K562 (cell line): ENCODE data around the gene DBET. TPM values are rescaled to one million over a fixed set of nuclear protein-coding genes. Genes with fewer than 3 reads are reported as not detected.
"Not testable (repeated sequence)": the region's sequence is repeated elsewhere in the genome, so short reads cannot be mapped to it uniquely, and the experiment has no call there.

Source experiments
- ATAC-seq: fragments of 200-7000 bp; cut with Tn5 transposase; 3 replicates; pipeline ENCODE4 v1.9.1; 2020; ENCODE audit warnings: moderate library complexity
- BruUV-seq: library from RNA; stranded (reverse); fragments of 400-500 nt; replicated peaks from 2 replicates; lab custom pipeline; 2021; lab: Mats Ljungman, UMichigan
- CTCF ChIA-PET: fragments of 300-600 bp; formaldehyde crosslinking; extraction: SDS; loops from one replicate; lab custom pipeline; 2021; ENCODE audit warnings: low intra/inter-chr PET ratio; lab: Yijun Ruan, JAX
- POLR2A ChIA-PET: fragments of 300-600, 350-650 bp; sonication (Branson Sonifier 250); formaldehyde crosslinking; extraction: SDS; loops from one replicate; lab custom pipeline; 2021; ENCODE audit warnings: antibody characterized with exemption, inconsistent platforms; lab: Yijun Ruan, JAX
- DNase-seq, 4 experiments: peaks; one replicate each; pipeline versions ENCODE4 v3.0.0 to v3.0.0-alpha.2; 2011 to 2018; ENCODE audit warnings: low spot score in 3 of 4, mixed read lengths in 3 of 4; ENCODE audit errors: extremely low read depth in 1 of 4
- FAIRE-seq: peaks from 2 replicates; lab custom pipeline; 2011; peaks lifted over from hg19 to GRCh38; lab: Jason Lieb, UNC
- H2AFZ ChIP-seq: 2 replicates; pipeline ENCODE4 v1.6.0; 2011; ENCODE audit warnings: low read depth, low read length, control low read depth, inconsistent platforms
- H3K27ac ChIP-seq: fragments of 200-600 bp; 3 replicates; pipeline ENCODE4 v1.8.0; 2011; ENCODE audit warnings: low read depth, mild to moderate bottlenecking, control low read depth, inconsistent platforms, low read length, moderate library complexity, mixed read lengths; ENCODE audit errors: extremely low read depth
- H3K27me3 ChIP-seq, 2 experiments: fragments of 300-600 bp in 1 of 2; 2 replicates in 1 of 2; 3 replicates in 1 of 2; pipeline versions ENCODE4 v1.6.0 to v1.8.0; 2011; ENCODE audit warnings: inconsistent platforms in 2 of 2, low read length in 2 of 2, mild to moderate bottlenecking in 1 of 2, mixed read lengths in 1 of 2, moderate library complexity in 1 of 2; ENCODE audit not compliant: control insufficient read depth in 2 of 2, insufficient read depth in 2 of 2
- H3K36me3 ChIP-seq: fragments of 300-600 bp; 3 replicates; pipeline ENCODE4 v1.8.0; 2011; ENCODE audit warnings: mild to moderate bottlenecking, low read length, inconsistent platforms; ENCODE audit not compliant: control insufficient read depth, insufficient read depth
- H3K4me1 ChIP-seq, 2 experiments: fragments of 200-600 bp in 1 of 2; replicated peaks in 1 of 2; 2 replicates in 1 of 2; 3 replicates in 1 of 2; pipeline versions ENCODE4 v1.5.1 to v1.8.0; 2011; ENCODE audit warnings: inconsistent platforms in 2 of 2, low read length in 2 of 2, mild to moderate bottlenecking in 1 of 2, mixed read lengths in 1 of 2, moderate library complexity in 1 of 2; ENCODE audit not compliant: control insufficient read depth in 2 of 2, insufficient read depth in 2 of 2
- H3K4me2 ChIP-seq: 2 replicates; pipeline ENCODE4 v1.6.1; 2011; ENCODE audit warnings: low read length, control low read depth, inconsistent platforms, mixed read lengths; ENCODE audit not compliant: insufficient read depth
- H3K4me3 ChIP-seq: fragments of 200-600 bp; sonication (generic), shearing (Covaris generic); 2 replicates; pipeline ENCODE4 v1.5.1; 2016; ENCODE audit warnings: control low read depth, inconsistent platforms
- H3K79me2 ChIP-seq: fragments of 200-600 bp; 3 replicates; pipeline ENCODE4 v1.8.0; 2011; ENCODE audit warnings: low read length, inconsistent platforms; ENCODE audit not compliant: control insufficient read depth, insufficient read depth
- H3K9ac ChIP-seq, 2 experiments: 2 replicates each; pipeline versions ENCODE4 v1.6.0 to v1.6.1; 2011; ENCODE audit warnings: low read depth in 2 of 2, low read length in 2 of 2, control low read depth in 1 of 2, inconsistent platforms in 1 of 2, mild to moderate bottlenecking in 1 of 2, mixed read lengths in 1 of 2; ENCODE audit not compliant: insufficient read depth in 1 of 2
- H3K9me1 ChIP-seq: one replicate; pipeline ENCODE4 v1.6.0; 2011; ENCODE audit warnings: inconsistent platforms, mild to moderate bottlenecking, low read length, moderate library complexity; ENCODE audit not compliant: control insufficient read depth, insufficient read depth
- H3K9me3 ChIP-seq: replicated peaks from 2 replicates; pipeline ENCODE4 v1.5.1; 2011; ENCODE audit warnings: low read depth, low read length, inconsistent platforms; ENCODE audit not compliant: control insufficient read depth, insufficient read depth
- H4K20me1 ChIP-seq: replicated peaks from 2 replicates; pipeline ENCODE4 v1.6.1; 2011; ENCODE audit warnings: low read length, inconsistent platforms, mixed read lengths; ENCODE audit not compliant: control insufficient read depth, insufficient read depth
- ZFX ChIP-seq: sonication (generic); formaldehyde crosslinking; IDR thresholded peaks from 2 replicates; pipeline ENCODE4 v1.8.0; 2022; ENCODE audit warnings: mild to moderate bottlenecking, missing genetic modification reagents, moderate library complexity
- WGBS: fragments of 100-300 bp; shearing (Covaris generic); methylation state at CpG from one replicate; pipeline ENCODE4 v1.1.6; 2016; ENCODE audit warnings: low coverage, mixed read lengths; ENCODE audit not compliant: insufficient coverage; ENCODE audit errors: missing lambda C conversion rate; 5-methylcytosine and 5-hydroxymethylcytosine counted together
- in situ Hi-C: fragments of 300-500 bp; cut with MboI; formaldehyde crosslinking; loops from 4 replicates; pipeline ENCODE4 v1.15.0; 2018; ENCODE audit warnings: inconsistent platforms, mixed read lengths
- intact Hi-C: fragments of 100-400 bp; cut with micrococcal nuclease; formaldehyde crosslinking; loops from 2 replicates; pipeline ENCODE4 v1.14.2; 2022
- polyA plus RNA-seq, 8 experiments: library from polyadenylated mRNA; depleted of rRNA in 4 of 8; stranded (reverse) in 5 of 8; unstranded in 3 of 8; fragments of >200 nt; fragmentation: Nextera tagmentation in 2 of 8; fragmentation: Illumina TruSeq in 1 of 8; extraction: Ambion mirVana in 2 of 8; extraction: Trizol in 1 of 8; gene quantifications; 2 replicates each; pipeline versions ENCODE4 v1.2.1 to v1.2.3, GENCODE V29; 2011 to 2014; ENCODE audit warnings: inconsistent platforms in 1 of 8, missing spikeins in 1 of 8
- total RNA-seq, 7 experiments: library from RNA; depleted of rRNA in 6 of 7; stranded (reverse); fragments of >200 nt in 6 of 7; fragmentation: Illumina TruSeq in 2 of 7; extraction: Trizol in 2 of 7; gene quantifications; 2 replicates each; pipeline versions ENCODE4 v1.2.1 to v1.2.3, GENCODE V29; 2011 to 2021; ENCODE audit warnings: low replicate concordance in 1 of 7

The DBET gene
- total and polyA plus RNA-seq, 9 of the 15 experiments (the other 6 are each of a cell fraction or from before 2014, with no cell fraction given), result not detected

DNA sequence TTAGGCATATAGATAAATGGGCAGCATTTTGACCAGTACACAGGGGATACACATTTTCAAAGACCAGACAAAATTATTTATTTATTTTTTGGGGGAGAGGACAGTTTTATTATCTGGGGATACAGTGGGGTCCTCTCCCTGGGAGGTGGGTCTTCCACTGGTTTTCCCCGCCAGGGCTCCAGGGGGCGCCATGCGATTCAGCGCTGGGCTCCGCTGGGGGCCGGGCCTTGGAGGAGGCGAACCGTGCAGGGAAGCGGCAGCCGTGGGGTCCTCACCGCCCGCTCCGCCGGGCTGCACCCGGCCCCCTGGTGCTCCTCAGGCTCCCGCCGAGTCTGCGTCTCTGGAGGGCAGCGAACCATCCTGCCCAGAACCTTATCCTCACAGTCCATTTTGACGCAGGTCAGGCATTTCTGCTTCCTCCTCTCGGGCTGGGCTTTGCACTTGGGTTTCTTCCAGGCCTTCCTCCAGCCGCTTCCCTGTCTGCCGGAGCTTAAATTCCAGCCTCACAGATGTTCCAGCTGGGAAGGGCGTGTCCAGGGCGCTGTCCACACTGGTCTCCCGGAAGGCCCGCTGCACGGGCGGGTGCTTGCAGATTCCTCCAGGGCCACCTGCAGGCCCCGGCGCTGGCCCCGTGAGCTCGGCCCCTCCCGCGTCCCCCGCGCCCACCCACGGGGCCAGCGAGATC, 26.5 kb upstream of the DBET start:
- DNase-seq, intact Hi-C loops, H3K9me3 ChIP-seq, H3K27me3 ChIP-seq, H2AFZ ChIP-seq, H3K4me3 ChIP-seq, H3K79me2 ChIP-seq, BruUV-seq, H3K36me3 ChIP-seq, H3K4me1 ChIP-seq, H3K27ac ChIP-seq, H4K20me1 ChIP-seq, H3K4me2 ChIP-seq, FAIRE-seq, in situ Hi-C loops, H3K9me1 ChIP-seq, CTCF ChIA-PET, H3K9ac ChIP-seq, POLR2A ChIA-PET: not testable (repeated sequence)
- TF ChIP-seq ZFX (CRISPR knock-in tag), result 0 out of 2 replicates have a peak, but pooled peaks have one; percentile 22
- WGBS, result 0% methylated on average over 1 of the region's 39 CpGs
- peak; percentile 78 for ATAC-seq

DNA sequence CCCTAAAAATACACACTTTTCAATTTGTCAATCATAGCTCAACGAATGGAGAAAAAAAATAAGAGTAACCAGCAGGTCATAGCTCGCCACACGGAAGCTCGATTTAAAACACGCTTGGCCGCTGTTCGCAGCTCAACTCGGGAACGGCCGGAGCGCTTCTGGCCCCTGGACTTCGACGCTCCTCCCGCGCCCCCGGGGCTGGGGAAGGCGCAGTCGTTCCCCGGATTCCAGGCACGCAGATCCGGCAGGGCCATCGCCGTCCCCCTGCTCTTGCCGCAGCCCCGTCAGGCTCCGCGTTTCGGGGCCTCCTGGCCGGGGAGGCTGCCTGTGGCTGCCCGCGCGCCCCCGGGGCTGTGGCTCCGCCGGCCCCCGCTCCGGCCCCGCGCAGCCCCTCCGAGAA, 23.4 kb upstream of the DBET start:
- DNase-seq, H3K36me3 ChIP-seq, in situ Hi-C loops, CTCF ChIA-PET, ATAC-seq, H3K9ac ChIP-seq, H3K4me2 ChIP-seq, H4K20me1 ChIP-seq, H3K79me2 ChIP-seq, intact Hi-C loops, H3K27ac ChIP-seq, FAIRE-seq, H3K4me3 ChIP-seq, H2AFZ ChIP-seq, BruUV-seq, H3K9me1 ChIP-seq, H3K9me3 ChIP-seq, H3K27me3 ChIP-seq, POLR2A ChIA-PET, H3K4me1 ChIP-seq: not testable (repeated sequence)
- WGBS, result 53% methylated on average over 23 of the region's 40 CpGs

DNA sequence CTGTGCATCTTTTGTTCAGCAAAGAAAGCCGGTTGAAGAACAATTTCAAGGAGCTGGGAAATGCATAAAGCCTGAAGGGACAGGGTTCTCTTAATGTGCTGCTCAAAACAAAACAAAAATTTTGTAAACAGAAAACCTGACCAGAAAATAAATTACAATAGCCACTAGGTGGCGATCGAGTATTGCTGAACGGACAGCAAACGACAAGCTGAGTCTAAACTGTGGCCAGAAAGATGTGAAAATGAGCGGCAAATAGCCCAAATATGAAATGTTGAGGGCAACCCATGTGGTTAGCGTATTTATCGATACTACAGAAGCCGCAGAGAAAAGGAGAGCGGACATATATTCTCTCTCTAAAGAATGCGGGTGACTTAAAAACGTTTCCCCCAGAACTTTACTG, 16.7 kb upstream of the DBET start:
- H3K9me1 ChIP-seq, H3K27me3 ChIP-seq, CTCF ChIA-PET, H2AFZ ChIP-seq, ATAC-seq, BruUV-seq, DNase-seq, H3K9ac ChIP-seq, H3K9me3 ChIP-seq, H3K4me3 ChIP-seq, in situ Hi-C loops, H3K4me2 ChIP-seq, H4K20me1 ChIP-seq, H3K36me3 ChIP-seq, H3K4me1 ChIP-seq, POLR2A ChIA-PET, H3K79me2 ChIP-seq, H3K27ac ChIP-seq, FAIRE-seq, intact Hi-C loops: not testable (repeated sequence)
- 0% methylated on average over 1 of the region's 12 CpGs for WGBS
